Renal cortical epithelial cell (primary cell): ENCODE results near the gene CACHD1. TPM values are rescaled to one million over a fixed set of nuclear protein-coding genes. Genes with fewer than 3 reads are reported as not detected.

Source experiments
- DNase-seq: peaks from one replicate; pipeline ENCODE4 v3.0.0-alpha.2; 2011; ENCODE audit warnings: low read depth
- total RNA-seq: library from RNA; depleted of rRNA; stranded (reverse); fragments of >200 nt; gene quantifications from 2 replicates; pipeline ENCODE4 v1.2.3, GENCODE V29; 2014

The CACHD1 gene
- total RNA-seq, 1 donor from 2014 or later = 5.9 TPM

- no peak for DNase-seq
Observed at GRCh38 chr1:64473367-64473766, 3.4 kb downstream of the CACHD1 start.

- no peak for DNase-seq
Observed at GRCh38 chr1:64474133-64474532, 4.2 kb downstream of the CACHD1 start.

GRCh38 chr1:64474665-64475439 lies 4.9 kb downstream of the CACHD1 start:
- peak; percentile 70 for DNase-seq

GRCh38 chr1:64476251-64476952 lies 6.5 kb downstream of the CACHD1 start:
- DNase-seq = peak; percentile 81

GRCh38 chr1:64478594-64479470 lies 8.9 kb downstream of the CACHD1 start:
- no peak for DNase-seq

GRCh38 chr1:64479874-64480273 lies 9.9 kb downstream of the CACHD1 start:
- no peak for DNase-seq

- DNase-seq = no peak
Observed at GRCh38 chr1:64480999-64481772, 11.3 kb downstream of the CACHD1 start.

- no peak for DNase-seq
Observed at GRCh38 chr1:64482128-64482527, 12.2 kb downstream of the CACHD1 start.

GRCh38 chr1:64482720-64483119 lies 12.8 kb downstream of the CACHD1 start:
- peak; percentile 77 for DNase-seq

GRCh38 chr1:64483731-64484414 lies 13.9 kb downstream of the CACHD1 start:
- no peak for DNase-seq

- DNase-seq = peak; percentile 83
Observed at GRCh38 chr1:64484651-64485050, 14.7 kb downstream of the CACHD1 start.

GRCh38 chr1:64486193-64486592 lies 16.3 kb downstream of the CACHD1 start:
- no peak for DNase-seq

- DNase-seq = no peak
Observed at GRCh38 chr1:64487061-64487460, 17.1 kb downstream of the CACHD1 start.

- no peak for DNase-seq
Observed at GRCh38 chr1:64488862-64489261, 18.9 kb downstream of the CACHD1 start.

- DNase-seq = no peak
Observed at GRCh38 chr1:64489707-64490106, 19.8 kb downstream of the CACHD1 start.

- DNase-seq = no peak
Observed at GRCh38 chr1:64490213-64490818, 20.4 kb downstream of the CACHD1 start.

- no peak for DNase-seq
Observed at GRCh38 chr1:64492424-64492823, 22.5 kb downstream of the CACHD1 start.

GRCh38 chr1:64493831-64494230 lies 23.9 kb downstream of the CACHD1 start:
- DNase-seq = no peak

GRCh38 chr1:64494659-64495058 lies 24.7 kb downstream of the CACHD1 start:
- DNase-seq = no peak

- no peak for DNase-seq
Observed at GRCh38 chr1:64495878-64496277, 25.9 kb downstream of the CACHD1 start.
